Right kidney (tissue), 1 donor: ENCODE results near the gene ESYT2.
"Not testable (repeated sequence)": the region's sequence is repeated elsewhere in the genome, so short reads cannot be mapped to it uniquely, and the experiment has no call there.

Experiments used
- DNase-seq: peaks from one replicate; pipeline ENCODE4 v3.0.0-alpha.2; 2016

The ESYT2 gene

DNA sequence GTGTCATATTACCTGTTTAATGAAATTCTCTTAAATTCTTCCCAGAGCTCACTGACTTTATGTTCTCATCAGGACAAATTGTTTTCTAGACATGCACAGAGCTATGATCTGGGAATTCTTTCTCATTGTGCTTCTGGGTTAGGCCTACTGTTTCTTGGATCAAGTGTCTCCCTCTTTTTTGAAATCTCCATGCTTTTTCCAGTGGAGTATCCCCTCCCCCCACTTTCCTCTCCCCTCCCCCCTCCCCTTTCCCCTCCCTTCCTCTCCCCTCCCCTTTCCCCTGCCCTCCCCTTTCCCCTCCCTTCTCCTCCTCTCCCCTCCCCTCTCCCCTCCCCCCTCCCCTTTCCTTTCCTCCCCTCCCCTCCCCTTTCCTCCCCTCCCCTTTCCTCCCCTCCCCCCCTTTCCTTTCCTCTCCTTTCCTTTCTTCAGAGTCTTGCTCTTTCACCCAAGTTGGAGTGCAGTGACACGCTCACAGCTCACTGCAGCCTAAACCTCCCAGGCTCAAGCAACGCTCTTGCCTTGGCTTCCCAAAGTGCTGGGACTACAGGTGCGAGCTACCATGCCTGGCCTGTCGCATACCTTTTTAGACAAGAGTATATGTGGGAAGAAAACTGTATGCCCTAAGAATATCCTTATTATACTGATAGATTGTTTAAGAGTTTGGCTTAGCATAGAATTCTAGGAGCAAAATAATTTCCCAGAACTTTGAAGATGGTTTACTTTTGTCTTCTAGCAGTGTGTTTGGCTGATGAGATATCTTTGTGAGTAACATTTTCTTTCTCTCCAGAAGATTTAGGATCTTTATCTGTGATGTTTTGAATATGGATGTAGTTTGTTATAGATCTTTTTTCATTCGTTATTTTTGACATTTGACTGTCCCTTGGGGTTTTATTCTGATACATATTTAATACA is 29.5 kb upstream of the ESYT2 start:
- DNase-seq: no peak

DNA sequence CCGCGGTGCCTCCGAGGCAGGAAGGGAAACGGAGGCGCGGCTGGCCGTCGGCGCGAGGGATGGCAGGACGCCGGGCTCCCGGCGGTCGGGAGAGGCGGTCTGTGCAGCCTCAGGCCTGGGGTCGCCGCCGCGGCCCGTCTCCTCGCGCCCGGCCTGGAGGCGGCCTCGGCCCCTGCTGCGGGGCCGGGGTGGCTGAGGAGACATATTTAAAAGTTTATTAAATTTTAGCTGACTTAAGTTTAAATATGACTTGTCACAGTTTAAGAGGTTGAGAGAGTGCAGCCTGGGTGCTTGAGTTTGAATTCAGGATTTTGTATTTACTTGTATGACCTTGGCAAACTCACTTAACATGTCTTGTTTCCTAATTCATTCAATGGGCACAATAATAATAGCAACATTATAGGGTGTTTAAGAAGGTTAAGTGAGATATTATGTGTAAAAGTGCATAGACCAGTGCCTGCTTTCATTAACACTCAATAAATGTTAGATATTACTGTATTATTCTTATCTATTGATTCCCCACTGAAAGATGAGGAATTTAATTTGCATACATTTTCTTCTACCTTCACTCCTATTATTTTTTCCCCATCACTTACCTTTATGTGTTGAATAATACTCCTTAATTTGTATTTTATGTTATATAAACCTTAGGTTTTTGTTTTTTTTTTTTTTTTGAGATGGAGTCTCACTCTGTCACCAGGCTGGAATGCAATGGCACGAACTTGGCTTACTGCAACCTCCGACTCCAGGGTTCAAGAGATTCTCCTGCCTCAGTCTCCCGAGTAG is 27.8 kb upstream of the ESYT2 start:
- DNase-seq: no peak

DNA sequence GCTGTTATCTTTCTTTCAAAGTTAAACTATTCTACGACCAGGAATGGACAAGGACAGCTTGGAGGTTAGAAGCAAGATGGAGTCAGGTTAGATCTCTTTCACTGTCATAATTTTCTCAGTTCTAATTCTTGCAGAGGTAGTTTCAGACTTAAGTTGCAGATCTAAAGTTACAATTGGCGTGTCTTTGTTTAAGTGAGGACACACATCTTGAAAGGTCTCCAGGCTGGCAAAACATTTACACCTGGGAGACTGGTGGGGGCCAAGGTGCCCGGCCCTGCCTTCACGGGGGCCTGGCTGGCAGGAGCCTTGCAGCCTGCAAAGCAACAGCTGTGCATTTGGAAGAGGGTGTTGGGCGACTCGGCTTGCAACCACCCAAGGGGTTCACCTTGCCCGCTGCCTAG is 25.4 kb upstream of the ESYT2 start:
- no peak for DNase-seq

DNA sequence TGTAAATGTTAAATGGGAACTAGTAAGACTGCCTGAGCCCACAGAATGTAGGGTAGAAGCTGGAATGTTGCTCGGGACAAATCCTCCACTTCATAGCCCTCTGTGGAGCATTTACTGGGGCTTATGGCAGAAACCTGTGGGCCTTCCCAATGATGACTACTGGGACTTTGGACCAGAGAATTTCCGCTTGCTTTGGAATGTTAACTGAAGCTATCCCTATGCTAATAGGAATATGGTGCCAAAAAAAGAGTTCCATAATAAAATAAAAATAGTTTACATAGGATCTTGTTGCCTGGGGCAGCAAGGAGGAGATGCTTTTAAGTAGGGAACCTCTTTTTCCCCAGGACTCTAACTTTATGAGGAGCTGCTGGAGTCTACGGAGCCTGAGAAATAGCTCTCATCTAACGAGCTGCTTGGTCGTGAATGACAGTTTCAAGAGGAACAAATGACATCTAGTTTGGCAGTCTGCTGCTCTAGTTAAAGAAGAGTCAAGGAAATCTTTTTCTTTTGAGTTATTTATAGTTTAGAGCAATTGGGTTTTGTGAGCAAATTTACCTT is 21.3 kb upstream of the ESYT2 start:
- no peak for DNase-seq

DNA sequence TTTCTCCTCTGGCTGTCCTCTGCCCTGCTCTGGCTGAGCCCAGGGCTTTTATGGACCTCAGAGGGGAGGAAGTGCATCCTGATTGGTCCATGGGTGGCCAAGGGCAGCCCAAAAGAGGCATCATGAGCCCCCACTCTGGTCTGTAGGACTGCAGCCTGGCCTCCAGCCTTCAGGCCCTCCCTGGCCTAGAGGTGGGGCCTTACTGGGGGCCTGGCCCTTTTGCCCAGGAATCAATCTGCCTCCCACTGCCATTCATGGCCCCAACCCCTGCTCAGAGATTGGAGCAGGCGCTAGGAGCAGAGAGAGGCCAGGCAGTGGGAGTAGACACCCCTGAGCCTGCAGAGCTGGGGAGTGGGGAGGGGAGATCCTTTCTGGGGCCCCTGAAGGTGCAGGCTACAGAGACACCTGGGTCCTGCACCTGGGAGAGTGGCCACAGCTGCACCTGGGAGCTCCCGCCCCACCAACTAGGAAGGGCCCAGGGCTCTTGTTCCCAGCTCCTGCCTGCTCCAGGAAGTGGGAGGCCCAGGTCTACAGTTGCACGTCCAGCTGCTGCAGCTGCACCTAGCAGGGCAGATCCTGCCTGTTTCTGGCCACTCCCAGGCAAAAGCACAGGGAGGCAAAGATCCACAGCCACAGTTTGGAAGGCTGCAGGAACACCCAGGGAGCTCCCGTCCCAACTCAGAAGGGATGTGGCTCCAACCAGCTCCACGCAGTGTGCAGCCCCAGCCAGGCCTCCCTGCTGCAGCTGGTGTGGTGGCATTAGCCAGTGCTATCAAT is 20.6 kb upstream of the ESYT2 start:
- DNase-seq: no peak

DNA sequence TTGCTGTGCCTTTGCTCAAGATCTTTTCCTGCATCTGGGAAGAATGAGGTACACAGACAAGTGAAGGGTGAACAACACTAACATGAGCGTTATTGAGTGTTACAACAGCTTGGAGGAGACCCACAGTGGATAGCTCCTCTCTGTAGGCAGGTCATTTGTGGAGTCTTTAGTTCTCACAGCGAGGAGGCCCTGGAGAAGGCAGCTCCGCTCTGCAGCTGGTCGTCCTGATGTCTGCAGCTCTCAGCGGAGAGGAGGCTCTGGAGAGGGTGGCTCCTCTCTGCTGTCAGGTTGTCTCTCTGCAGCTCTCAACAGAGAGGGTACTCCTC is 20.1 kb upstream of the ESYT2 start:
- no peak for DNase-seq

DNA sequence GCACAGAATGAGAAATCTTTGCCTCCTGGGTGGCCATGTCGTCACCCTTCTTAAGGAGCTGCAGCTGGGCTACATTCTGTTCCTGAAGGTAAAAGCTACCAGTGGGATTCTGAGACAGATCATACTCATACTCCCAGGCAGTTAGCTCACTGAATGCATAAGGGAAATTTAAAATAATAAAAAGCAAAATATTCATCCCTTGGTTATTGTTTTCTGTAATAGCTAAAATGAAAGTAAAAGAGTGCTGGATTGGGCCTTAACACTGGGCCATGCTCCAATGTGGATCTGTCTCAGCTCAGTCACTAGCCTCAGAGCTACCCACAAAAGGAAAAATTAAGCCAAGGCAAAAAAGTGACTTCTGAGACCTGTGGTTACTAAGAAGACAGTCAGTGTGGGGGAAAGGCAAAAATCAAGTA is 18.1 kb upstream of the ESYT2 start:
- DNase-seq: no peak

DNA sequence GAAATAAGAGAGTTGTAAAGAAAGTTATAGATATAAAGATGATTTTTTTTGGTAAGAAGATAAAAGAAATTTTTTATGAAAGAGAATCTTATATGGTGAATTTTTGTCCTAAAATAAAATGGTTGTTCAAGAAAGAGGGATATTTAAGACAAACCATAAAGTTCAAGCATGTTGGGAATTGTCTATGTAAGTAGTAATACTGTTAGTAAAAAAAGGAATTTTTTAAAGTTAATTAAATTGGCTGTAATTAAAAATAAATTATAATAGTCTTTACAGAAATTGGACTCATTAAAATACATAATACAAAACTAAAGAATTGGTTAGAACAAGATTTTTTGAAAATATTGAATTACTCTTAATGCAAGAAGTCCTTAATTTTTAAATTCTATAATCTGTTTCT is 17.0 kb upstream of the ESYT2 start:
- no peak for DNase-seq

DNA sequence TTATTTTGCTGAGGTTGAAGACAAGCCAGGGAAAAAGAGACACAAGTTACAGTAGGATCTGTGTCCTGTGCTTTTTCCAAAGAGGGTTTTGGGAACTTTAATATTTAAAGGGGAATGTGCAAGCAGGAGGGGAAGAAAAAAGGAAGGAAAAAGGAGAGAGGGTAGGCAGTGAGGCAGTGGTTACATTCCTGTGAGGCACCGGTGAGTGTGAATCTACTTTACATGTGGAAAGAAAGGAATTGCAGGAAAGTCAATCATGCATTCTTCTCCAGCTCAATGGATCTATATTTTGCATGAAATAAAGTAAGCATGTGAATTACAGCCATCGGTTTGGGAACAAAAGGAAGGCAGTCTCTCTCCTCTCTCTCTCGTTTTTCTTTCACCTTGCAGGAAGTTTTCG is 14.5 kb upstream of the ESYT2 start:
- DNase-seq: no peak

DNA sequence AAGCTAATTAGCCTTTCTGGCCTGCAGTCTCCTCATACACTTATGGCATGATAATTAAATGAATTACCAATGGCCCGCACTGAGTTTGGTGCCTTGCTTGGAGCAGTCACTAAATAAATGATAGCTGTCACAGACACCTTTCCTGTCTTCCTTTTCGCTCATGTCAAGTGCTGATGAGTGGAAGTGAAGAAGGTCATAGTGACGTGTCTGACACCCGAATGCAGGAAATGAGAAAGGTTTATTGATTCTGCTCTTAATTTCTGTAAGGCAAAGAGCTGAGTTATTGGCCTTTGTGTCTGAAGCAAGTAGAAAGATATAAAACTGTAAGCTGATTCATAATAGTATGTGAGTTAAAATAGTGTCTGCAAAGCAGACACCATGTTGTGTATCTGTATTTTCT is 13.2 kb upstream of the ESYT2 start:
- DNase-seq: no peak

DNA sequence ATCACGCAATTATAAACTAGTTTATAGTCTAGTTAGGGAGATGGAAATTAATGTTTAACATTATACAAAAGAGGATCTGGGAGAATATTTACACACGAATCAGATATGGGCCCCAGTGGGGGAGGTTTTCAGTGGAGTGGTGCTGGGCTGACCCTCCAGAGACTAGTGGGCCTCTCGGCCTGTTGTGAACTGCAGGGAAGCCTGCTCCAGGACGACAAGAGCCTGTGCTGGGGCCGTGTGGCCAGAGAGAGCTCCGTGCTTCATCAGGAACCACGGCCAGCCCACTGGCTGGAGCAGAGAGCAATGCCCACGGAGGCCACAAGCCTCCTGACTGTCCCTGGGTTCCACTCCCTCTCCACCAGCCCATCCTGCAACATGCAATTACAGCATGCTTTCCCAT is 11.3 kb upstream of the ESYT2 start:
- no peak for DNase-seq

DNA sequence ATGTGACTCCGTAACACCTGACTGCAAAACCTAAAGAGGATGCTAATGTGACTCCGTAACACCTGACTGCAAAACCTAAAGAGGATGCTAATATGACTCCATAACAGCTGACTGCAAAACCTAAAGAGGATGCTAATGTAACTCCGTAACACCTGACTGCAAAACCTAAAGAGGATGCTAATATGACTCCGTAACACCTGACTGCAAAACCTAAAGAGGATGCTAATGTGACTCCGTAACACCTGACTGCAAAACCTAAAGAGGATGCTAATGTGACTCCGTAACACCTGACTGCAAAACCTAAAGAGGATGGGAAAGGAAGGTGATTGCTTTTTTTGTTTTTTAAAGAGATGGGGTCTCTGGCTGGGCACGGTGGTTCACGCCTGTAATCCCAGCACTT is 9.9 kb upstream of the ESYT2 start:
- not testable (repeated sequence) for DNase-seq

DNA sequence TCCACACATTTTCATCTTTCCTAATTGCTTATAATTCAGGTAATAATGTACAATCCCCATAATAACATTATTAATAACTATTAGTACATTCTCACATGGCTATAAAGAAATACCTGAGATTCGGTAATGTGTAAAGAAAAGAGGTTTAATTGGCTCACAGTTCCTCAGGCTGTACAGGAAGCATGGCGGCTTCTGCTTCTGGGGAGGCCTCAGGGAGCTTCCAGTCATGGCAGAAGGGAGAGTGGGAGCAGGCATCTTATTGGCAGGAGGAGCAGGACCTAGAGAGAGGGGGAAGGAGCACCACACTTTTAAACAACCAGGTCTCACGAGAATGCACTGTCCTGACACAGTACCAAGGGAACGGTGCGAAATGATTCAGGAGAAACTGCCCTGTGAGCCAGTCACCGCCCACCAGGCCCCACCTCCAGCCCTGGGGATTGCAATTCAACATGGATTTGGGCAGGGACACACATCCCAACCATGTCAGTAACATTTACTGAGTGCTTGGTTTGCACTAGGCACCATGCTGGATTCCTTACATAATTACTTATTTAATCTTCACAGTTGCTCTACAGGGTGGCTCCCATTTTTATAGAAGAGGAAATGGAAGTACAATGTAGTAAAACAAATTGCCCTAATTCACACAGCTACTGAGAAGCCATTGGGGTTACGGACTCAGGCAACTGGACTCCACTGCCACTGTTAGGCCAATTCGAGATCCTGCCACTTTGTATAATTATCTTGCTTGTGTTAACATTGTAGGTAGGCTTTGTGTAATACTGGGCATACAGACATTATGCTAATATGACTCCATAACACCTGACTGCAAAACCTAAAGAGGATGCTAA is 8.7 kb upstream of the ESYT2 start:
- DNase-seq: no peak

DNA sequence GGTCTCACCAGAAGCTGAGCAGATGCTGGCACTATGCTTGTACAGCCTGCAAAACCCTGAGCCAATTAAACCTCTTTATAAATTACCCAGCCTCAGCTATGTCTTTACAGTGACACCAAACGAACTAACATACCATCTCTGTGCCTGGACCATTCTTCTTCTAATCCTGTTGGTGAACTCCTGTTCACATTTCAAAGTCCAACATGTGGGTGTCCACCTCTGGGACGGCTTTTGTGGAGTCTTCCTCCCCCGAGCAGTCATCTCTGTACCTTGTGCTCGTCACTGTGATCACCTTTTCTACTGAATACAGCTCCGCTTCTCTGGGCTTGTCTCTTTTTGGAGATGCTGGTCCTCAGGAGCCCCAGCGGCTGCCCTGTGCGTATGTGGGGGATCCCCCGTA is 7.4 kb upstream of the ESYT2 start:
- DNase-seq: no peak

DNA sequence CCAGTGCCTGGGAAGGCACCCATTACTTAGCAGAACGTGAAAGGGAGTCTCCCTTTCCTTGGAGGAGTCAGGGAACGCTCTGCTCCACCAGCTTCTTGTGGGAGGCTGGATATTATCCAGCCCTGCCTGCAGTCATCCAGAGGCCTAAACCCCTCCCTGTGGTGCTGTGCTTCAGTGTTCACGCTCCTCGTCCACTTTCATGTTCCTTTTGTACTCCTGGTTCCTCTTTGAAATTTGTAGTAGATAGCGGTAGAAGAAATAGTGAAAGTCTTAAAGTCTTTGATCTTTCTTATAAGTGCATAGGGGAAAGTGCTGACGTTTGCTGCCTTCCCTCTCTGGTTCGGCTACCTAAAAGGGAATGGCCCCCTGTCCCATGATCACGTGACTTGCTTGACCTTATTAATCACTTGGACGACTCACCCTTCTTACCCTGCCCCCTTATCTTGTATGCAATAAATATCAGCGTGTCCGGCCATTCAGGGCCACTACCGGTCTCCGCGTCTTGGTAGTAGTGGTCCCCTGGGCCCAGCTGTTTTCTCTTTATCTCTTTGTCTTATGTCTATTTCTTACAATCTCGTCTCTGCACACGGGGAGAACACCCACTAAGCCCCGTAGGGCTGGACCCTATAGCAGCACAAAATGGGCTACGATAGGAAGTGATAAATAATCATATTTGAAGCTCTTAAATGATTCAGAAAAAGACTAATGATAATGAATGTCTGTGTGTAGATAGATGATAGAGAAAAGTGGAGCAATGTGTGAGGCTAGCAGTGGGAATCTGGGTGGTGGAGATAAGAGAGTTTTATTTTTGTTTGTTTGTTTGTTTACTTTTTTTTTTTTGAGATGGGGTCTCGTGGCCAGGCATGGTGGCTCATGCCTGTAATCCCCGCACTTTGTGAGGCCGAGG is 5.8 kb upstream of the ESYT2 start:
- no peak for DNase-seq

DNA sequence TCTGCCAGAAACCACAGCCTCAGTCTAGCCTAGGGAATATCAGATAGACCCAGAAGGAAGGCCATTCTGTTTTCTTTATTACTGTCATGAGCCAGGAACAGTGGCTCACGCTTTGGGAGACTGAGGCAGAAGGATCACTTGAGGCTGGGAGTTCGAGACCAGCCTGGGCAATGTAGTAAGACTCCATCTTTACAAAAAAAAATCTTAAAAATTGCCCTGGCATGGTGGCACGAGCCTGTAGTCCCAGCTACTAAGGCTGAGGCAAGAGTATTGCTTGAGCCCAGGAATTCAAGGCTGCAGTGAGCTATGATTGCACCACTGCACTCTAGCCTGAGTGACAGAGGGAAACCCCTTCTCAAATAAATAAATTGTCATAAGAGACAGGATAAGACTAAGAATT is 3.7 kb upstream of the ESYT2 start:
- no peak for DNase-seq

DNA sequence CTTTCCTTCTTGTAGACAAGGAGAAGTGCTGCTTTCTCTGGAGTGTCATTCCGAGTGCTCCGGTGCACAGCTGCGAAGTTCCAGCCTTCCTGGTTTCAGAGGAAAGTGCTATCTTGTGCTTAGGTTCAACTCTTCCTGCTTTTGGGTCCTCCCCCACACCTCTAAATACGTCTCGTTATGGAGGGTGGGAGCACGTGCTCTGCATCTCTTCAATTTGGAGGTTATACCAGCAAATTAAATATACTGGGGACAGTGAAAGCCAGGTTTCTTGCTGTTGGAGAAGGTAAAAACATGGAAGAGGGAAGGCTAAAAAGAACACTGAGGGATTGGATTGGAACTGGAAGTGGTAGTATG is 2.4 kb upstream of the ESYT2 start:
- DNase-seq: no peak

DNA sequence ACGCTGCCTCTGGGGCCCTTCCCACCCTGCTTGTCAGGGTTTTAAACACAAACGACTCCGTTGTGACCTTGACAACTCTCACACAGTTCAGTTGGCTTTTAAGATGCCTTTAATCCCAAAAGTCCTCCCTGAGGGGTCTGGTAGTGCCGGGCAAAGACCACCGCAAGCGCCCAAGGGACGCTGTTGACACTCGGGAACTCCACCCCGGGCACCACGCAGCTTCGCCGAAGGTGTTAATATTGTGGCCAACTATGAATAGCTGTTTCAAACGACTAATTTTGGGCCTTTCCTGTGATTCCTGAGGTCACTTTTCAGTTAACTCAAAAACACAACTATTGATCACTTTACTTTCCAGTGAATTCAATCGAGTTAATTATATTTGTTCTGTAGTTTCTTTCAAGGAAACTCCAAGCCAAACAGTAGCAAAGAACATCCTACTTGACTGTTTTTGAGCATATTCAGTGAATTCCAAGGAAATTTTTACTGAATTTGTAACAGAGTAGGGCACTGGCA is 958 bp upstream of the ESYT2 start:
- no peak for DNase-seq

DNA sequence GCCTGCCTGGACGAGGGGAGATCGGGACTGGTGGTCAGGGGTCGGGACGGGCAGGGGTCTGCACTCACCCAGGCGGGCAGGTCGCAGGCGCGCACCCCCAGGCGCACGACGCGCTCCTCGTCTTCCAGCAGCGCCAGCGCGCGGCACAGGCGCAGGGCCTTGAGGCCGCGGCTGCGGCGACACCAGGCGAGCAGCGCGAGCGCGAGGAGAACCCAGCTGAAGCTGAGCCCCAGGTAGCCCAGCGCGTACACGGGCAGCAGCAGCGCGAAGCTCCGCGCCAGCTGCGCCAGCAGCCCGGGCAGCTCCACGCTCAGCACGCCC is 328 bp downstream of the ESYT2 start:
- peak; percentile 86 for DNase-seq

DNA sequence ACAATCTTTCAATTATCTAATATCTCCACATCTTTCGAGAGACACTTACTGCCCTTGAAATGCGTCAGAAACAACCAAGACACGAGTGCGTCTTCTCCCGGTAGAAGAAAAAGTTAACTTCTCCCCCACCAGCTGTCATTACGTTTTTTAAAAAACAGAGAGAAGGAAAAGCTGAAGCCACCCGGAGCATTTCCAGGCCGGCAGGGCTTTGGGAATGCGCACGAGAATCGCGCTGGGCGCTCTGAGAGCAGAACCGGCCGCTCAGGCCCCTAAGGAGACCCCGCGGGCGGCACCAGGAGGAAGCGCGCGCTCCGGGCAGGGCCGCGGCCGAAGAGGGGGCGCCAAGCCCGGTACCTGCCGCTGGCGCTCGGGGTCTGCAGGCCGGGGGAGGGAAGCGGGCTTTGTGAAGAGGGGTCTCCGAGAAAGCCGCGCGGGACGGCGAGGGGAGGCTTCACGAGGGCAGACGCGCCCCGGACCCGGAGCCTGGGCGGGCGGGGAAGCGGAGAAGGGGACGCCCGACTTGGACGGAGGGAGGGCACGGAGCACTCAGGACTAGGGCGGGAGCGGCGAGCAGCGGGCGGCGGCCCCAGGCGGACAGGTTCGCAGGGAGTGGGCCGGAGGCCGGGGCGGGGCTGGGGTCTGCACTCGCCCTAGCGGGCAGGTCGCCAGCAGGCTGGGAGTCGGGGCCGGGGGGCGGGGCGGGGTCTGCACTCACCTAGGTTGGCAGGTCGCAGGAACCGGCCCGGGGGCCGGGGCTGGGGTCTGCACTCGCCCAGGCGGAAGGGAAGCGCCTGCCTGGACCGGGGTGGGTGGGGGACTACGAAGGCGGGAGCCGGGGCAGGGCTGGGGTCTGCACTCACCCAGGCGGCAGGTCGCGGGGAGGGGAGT is 932 bp downstream of the ESYT2 start:
- peak; percentile 82 for DNase-seq
